GM12873 (cell line): ENCODE measurements around the gene TIMM29.

ENCODE experiments used
- TF ChIP-seq, protein P1 (sequence below): IDR thresholded peaks from 2 replicates; pipeline ENCODE4 v1.5.1; 2012; ENCODE audit warnings: low read depth, mild to moderate bottlenecking, moderate library complexity, low read length, control low read depth; ENCODE audit not compliant: insufficient read depth; ENCODE audit errors: missing control alignments

The TIMM29 gene

DNA sequence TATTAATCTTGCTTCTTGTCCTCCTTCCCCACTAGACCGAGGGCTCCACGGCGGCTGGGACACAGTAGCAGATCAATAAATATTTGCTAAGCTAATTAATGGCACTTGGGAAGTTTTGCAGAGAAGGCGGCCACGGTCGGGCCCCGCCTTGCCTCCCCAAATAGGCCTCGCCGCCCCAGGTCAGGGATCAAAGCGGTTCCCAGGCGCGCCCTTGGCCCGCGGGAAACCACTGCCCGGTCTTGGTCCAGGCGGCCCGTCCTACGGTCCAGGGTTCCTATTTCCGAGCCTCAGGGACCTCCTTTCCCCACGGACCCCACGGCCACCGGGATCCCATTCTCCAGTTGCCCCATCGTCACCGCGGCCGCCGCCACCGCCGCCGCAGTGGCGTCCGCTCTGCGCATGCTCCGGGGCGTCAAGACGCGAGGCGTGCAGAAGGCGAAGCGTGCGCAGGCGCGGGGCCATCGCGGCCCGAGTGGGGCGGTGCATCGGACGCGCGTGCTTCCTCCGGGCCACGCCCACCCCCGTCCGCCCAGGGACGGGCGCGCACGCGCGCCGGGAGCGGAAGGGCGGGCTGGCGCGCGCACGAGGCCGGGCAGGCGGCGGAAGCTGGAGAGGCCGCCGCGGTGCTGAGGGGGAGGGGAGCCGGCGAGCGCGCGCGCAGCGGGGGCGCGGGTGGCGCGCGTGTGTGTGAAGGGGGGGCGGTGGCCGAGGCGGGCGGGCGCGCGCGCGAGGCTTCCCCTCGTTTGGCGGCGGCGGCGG, 31.9 kb downstream of the TIMM29 start, which contains the start of gene SMARCA4:
SMARCA4 (plus strand) TSS at position 717 of the 759 bp plus-strand sequence. CDS start 23,122 bp downstream, outside the sequence.
- TF ChIP-seq, protein P1, sequence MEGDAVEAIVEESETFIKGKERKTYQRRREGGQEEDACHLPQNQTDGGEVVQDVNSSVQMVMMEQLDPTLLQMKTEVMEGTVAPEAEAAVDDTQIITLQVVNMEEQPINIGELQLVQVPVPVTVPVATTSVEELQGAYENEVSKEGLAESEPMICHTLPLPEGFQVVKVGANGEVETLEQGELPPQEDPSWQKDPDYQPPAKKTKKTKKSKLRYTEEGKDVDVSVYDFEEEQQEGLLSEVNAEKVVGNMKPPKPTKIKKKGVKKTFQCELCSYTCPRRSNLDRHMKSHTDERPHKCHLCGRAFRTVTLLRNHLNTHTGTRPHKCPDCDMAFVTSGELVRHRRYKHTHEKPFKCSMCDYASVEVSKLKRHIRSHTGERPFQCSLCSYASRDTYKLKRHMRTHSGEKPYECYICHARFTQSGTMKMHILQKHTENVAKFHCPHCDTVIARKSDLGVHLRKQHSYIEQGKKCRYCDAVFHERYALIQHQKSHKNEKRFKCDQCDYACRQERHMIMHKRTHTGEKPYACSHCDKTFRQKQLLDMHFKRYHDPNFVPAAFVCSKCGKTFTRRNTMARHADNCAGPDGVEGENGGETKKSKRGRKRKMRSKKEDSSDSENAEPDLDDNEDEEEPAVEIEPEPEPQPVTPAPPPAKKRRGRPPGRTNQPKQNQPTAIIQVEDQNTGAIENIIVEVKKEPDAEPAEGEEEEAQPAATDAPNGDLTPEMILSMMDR = no peak

DNA sequence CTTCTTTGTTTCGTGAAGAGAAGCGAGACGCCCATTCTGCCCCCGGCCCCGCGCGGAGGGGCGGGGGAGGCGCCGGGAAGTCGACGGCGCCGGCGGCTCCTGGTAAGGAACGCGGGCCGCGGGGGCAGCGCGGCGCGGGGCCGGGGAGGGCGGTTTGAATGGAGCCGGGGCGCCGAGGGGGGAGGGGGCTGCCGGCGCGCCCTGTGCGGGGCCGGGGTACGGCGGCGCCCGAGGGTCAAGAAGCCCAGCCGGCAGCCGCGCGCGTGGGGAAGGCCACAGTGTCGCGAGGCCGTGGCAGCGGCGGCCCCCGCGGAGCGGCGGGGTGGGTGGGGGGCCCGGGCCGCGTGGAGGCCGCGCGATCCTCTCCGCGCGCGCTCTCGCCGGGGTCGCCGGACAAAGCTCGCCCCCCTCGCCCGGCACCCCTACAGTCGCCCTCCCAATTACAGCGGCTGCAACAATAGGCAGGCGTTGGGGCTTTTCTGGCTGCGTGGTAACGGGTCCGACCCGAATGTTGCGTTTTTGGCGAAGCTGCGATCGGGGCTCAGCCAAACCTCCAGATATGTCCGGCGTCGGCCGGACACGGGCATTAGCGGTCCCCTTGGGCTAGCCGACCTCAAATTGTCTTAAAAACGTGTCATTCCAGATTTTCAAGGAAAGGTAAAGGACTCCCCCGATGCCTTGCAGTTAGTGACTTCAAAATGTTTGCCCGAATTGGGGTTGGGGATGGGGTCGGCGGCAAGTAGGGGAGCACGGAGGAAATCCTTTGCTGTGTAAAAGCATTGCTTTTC, 32.7 kb downstream of the TIMM29 start:
- TF ChIP-seq, protein P1 = no peak

DNA sequence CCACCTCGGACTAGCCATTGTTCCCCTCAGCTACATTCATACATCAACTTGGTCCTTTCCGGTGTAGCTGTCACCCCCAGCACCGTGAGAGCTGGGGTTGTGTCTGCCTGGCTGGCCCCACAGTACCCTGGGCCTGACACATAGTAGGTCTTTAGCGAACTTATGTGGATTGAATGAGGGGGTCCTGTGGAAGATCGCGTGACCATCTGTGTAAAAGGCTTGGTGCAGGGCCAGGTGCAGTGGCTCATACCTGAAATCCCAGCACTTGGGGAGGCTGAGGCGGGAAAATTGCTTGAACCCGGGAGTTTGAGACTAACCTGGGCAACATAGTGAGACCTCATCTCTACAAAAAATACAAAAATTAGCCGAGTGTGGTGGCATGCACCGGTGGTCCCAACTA, 34.3 kb downstream of the TIMM29 start:
- TF ChIP-seq, protein P1 = no peak

DNA sequence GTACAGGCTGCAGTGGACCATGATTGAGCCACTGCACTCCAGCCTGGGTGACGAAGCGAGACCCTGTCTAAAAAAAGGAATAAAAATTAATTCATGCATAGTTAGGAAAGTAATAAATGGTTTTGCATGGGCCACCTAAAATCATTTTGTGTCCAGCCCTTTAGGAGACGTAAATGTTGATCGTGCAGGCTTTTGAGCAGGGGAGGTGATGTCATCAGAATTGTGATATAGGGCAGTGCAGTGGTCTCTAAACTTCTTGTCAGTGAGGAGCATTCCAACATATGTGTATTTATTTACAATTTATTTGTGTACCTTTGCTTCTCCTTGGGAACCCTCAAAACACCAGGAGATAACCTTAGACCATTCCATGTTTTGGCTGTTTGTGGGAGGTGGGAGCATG, 35.3 kb downstream of the TIMM29 start:
- TF ChIP-seq, protein P1 = no peak

DNA sequence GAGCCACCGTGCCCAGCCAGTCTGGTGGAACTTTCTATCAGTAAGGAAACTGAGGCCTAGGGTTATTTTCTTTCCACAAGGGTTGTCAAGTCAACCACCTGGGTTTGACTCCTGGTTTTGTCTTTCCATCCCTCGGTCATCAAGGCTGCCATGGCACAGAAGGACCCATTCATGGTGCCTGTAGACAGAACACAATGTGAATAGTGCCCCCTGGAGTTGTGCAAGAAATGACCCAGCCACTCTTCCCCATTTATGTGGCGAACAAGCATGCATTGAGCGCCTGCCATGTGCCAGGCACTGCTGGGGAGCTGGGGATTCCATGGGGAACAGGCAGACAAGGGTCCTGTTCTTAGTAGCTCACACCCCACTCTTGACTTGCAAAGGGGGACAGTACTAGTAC, 36.3 kb downstream of the TIMM29 start:
- TF ChIP-seq, protein P1 = peak; percentile 31

DNA sequence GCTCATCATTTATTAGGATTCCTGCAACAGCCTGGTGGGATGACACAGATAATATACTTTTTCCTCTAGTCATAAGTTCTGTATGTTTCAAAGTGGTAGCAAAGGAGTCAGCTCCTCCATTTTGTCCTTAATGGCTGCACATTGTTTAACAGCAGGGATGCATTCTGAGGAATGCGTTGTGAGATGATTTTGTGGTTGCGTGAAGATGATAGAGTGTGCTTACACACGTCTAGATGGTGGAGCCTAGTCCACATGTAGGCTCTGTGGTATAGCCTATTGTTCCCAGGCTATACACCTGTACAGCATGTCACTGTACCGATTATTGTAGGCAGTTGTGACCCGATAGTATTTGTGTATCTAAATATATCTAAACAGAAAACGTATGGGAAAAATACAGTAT, 36.8 kb downstream of the TIMM29 start:
- TF ChIP-seq, protein P1 = no peak

DNA sequence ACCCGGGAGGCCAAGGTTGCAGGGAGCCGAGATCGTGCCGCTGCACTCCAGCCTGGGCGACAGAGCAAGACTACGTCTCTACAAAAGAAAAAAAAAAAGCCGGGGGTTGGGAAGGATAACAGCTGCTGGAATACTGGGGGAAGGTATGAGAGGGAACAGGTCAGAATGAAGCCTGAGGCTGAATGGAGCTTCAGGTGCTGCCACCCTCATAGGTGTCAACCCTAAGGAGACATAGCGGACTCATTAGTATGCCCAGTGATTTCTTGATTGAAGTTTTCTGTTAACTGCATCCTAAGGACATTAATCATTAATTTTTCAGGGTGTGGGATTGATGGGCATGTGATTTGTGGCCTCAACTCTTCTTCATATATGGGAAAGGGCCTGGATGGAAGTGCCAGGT, 38.2 kb downstream of the TIMM29 start:
- TF ChIP-seq, protein P1 = no peak
